ENCODE results near the gene CAMKV.

The CAMKV gene

DNA sequence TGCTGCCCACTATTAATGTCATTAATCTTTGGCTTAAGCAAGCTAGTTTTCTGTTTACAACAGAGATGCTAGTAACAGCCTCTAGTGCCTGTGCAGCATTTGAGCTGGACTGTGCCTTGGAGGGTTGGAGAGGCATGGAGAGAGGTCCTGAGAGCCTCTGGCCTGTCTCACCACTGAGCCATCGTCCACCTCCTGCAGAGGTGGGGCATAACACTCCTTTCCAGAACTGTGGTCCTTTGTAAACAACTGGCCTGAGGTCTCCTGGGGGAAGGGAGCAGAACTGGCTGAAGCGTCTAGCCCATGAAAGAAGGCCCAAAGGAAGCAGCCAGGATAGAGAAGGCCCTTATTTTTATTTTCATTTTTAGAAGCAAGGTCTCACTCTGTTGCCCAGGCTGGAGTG lies 10.0 kb upstream of the CAMKV start:
- no peak for TF ChIP-seq CTCF (IDR thresholded peaks at IDR 0.05; ENCODE audit: control insufficient read depth, insufficient read depth, low read depth, low read length, missing control alignments)
- no peak for DNase-seq (ENCODE audit: low read depth)
- H3K4me3 ChIP-seq (ENCODE audit: control insufficient read depth, low read depth, low read length), result no peak overlapping the region

DNA sequence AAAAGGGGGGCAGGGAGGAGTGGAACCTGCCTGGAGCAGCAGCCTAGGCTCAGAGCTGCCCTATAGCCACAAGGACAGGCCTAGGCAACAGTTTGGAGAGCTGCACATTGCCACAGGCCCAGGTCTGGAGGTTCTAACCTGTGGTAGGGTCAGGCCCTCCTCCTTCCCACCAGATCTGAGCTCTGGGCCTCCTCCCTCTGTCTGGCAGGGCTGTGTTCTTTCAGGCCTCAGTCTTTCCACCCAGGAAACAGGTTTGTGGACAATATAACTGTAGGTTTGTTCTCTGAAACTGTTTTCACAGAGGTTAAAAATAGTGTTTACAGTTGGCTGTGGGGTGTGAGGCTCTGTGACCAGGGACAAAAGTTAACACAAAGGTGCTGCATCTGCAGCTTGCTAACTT lies 9.0 kb upstream of the CAMKV start:
- DNase-seq (ENCODE audit: low read depth), result no peak
- no peak overlapping the region for H3K4me3 ChIP-seq (ENCODE audit: control insufficient read depth, low read depth, low read length)
- no peak for TF ChIP-seq CTCF (IDR thresholded peaks at IDR 0.05; ENCODE audit: control insufficient read depth, insufficient read depth, low read depth, low read length, missing control alignments)

GRCh38 chr3:49877716-49878115 lies 8.0 kb upstream of the CAMKV start:
- no peak for TF ChIP-seq CTCF (IDR thresholded peaks at IDR 0.05; ENCODE audit: control insufficient read depth, insufficient read depth, low read depth, low read length, missing control alignments)
- H3K4me3 ChIP-seq (ENCODE audit: control insufficient read depth, low read depth, low read length), result no peak overlapping the region
- no peak for DNase-seq (ENCODE audit: low read depth)

DNA sequence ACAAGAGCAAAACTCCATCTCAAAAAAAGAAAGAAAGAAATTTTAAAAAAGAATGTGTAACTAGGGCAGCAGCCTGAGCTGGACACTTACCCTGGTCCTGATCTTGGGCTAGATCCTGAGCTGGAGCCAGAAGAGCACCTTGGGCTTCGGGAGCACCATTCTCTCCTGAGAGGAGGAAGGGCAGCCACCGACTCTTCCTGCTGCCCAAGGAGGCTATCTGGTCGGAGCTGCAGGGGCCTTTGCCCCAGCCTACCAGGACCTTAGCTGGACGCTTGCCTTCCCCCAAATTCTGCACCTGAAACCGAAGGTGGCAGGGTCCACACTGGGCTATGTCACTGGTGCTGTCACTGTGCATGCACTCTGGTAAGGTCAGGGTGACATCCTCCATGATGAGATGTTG lies 6.9 kb upstream of the CAMKV start:
- no peak for DNase-seq (ENCODE audit: low read depth)
- H3K4me3 ChIP-seq (ENCODE audit: control insufficient read depth, low read depth, low read length), result no peak overlapping the region
- no peak for TF ChIP-seq CTCF (IDR thresholded peaks at IDR 0.05; ENCODE audit: control insufficient read depth, insufficient read depth, low read depth, low read length, missing control alignments)

DNA sequence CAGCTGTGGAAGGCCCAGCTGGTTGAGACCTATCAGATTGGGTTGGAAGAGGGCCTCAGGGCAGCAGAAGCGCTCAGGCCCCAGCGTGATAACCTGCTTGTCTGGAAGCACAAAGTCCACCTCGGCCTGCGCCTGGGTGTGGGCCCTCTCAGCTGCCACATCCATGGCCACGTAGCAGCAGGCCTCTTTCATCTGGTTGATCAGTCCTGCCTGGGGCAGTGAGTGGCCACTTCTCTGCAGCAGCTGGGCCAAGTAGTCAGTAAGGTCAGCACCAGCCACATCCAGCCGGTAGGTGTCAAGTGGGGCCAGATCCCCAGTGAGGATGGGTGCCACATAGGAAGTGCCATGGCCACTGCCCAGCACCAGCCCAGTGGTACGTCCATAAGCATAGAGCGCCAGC lies 3.9 kb upstream of the CAMKV start:
- no peak for TF ChIP-seq CTCF (IDR thresholded peaks at IDR 0.05; ENCODE audit: control insufficient read depth, insufficient read depth, low read depth, low read length, missing control alignments)
- H3K4me3 ChIP-seq (ENCODE audit: control insufficient read depth, low read depth, low read length), result no peak overlapping the region
- DNase-seq (ENCODE audit: low read depth), result no peak

- H3K4me3 ChIP-seq (ENCODE audit: control insufficient read depth, low read depth, low read length), result no peak overlapping the region
- TF ChIP-seq CTCF (IDR thresholded peaks at IDR 0.05; ENCODE audit: control insufficient read depth, insufficient read depth, low read depth, low read length, missing control alignments), result no peak
- DNase-seq (ENCODE audit: low read depth), result no peak
Observed at GRCh38 chr3:49872801-49873281, 3.1 kb upstream of the CAMKV start.

All from AG09309 (cell line).